DND-41 (cell line): ENCODE results near the gene CBX1.

Experiments
- CTCF ChIP-seq: IDR thresholded peaks from 2 replicates; pipeline ENCODE4 v1.5.1; 2012; ENCODE audit warnings: borderline replicate concordance, low read length, moderate library complexity, mild to moderate bottlenecking; ENCODE audit not compliant: poor library complexity, severe bottlenecking; ENCODE audit errors: extremely low read depth
- EZH2 ChIP-seq: IDR thresholded peaks from 3 replicates; pipeline ENCODE4 v1.6.1; 2012; ENCODE audit warnings: borderline replicate concordance, low read depth, mild to moderate bottlenecking, moderate library complexity, low read length, inconsistent platforms; ENCODE audit not compliant: severe bottlenecking

- TF ChIP-seq EZH2 (no peak), CTCF (no peak)
Observed at GRCh38 chr17:48127371-48128051, 26.2 kb upstream of the CBX1 start.
